H9 (cell line): Measurements from ENCODE around the gene SNED1. TPM values are rescaled to one million over a fixed set of nuclear protein-coding genes. Genes with fewer than 3 reads are reported as not detected.

ENCODE experiments used
- DNase-seq: peaks from one replicate; pipeline ENCODE4 v3.0.0-alpha.2; 2017
- H2AFZ ChIP-seq: one replicate; pipeline ENCODE4 v1.6.1; 2013; ENCODE audit warnings: mild to moderate bottlenecking, low read length, control low read depth, moderate library complexity
- H2AK5ac ChIP-seq: 2 replicates; pipeline ENCODE4 v1.6.1; 2013; ENCODE audit warnings: low read length, control low read depth, mixed read lengths; ENCODE audit not compliant: insufficient read length
- H2BK120ac ChIP-seq: one replicate; pipeline ENCODE4 v1.6.1; 2013; ENCODE audit warnings: low read depth, mild to moderate bottlenecking, low read length, control low read depth, inconsistent platforms; ENCODE audit not compliant: poor library complexity, severe bottlenecking
- H2BK12ac ChIP-seq: 2 replicates; pipeline ENCODE4 v1.6.1; 2013; ENCODE audit warnings: low read length, control low read depth, mixed read lengths, low read depth; ENCODE audit not compliant: insufficient read length
- H2BK15ac ChIP-seq: 2 replicates; pipeline ENCODE4 v1.6.1; 2013; ENCODE audit warnings: low read depth, low read length, control low read depth
- H2BK20ac ChIP-seq: one replicate; pipeline ENCODE4 v1.6.1; 2013; ENCODE audit warnings: low read depth, mild to moderate bottlenecking, low read length, control low read depth, inconsistent platforms; ENCODE audit not compliant: poor library complexity, severe bottlenecking
- H2BK5ac ChIP-seq: 2 replicates; pipeline ENCODE4 v1.6.1; 2013; ENCODE audit warnings: low read length, control low read depth, mixed read lengths; ENCODE audit not compliant: insufficient read length
- H3K14ac ChIP-seq: 2 replicates; pipeline ENCODE4 v1.6.1; 2013; ENCODE audit warnings: low read length, control low read depth; ENCODE audit not compliant: insufficient read depth
- H3K18ac ChIP-seq: 2 replicates; pipeline ENCODE4 v1.6.1; 2013; ENCODE audit warnings: low read depth, mild to moderate bottlenecking, mixed read lengths, low read length, control low read depth; ENCODE audit not compliant: insufficient read length
- H3K23ac ChIP-seq: 2 replicates; pipeline ENCODE4 v1.6.1; 2013; ENCODE audit warnings: low read length, control low read depth, mixed read lengths, low read depth; ENCODE audit not compliant: insufficient read length
- H3K23me2 ChIP-seq: 2 replicates; pipeline ENCODE4 v1.6.1; 2013; ENCODE audit warnings: low read depth, mild to moderate bottlenecking, mixed read lengths, low read length, control low read depth; ENCODE audit not compliant: insufficient read length, poor library complexity, severe bottlenecking
- H3K27ac ChIP-seq: 2 replicates; pipeline ENCODE4 v1.5.1; 2013; ENCODE audit warnings: low read length, control low read depth, mixed read lengths, low read depth; ENCODE audit not compliant: insufficient read length
- H3K27me3 ChIP-seq: 2 replicates; pipeline ENCODE4 v1.6.1; 2013; ENCODE audit warnings: low read length, control low read depth, inconsistent platforms; ENCODE audit not compliant: insufficient read depth
- H3K4ac ChIP-seq: 2 replicates; pipeline ENCODE4 v1.6.1; 2013; ENCODE audit warnings: low read depth, mild to moderate bottlenecking, control low read depth, inconsistent platforms, low read length, moderate library complexity
- H3K4me1 ChIP-seq: 2 replicates; pipeline ENCODE4 v1.6.1; 2013; ENCODE audit warnings: low read length, control low read depth, inconsistent platforms; ENCODE audit not compliant: insufficient read depth
- H3K4me2 ChIP-seq: 2 replicates; pipeline ENCODE4 v1.6.1; 2013; ENCODE audit warnings: low read length, control low read depth, mixed read lengths; ENCODE audit not compliant: insufficient read length, insufficient read depth
- H3K56ac ChIP-seq: 2 replicates; pipeline ENCODE4 v1.6.1; 2013; ENCODE audit warnings: low read depth, mild to moderate bottlenecking, mixed read lengths, low read length, control low read depth; ENCODE audit not compliant: insufficient read length
- H3K79me1 ChIP-seq: 2 replicates; pipeline ENCODE4 v1.6.1; 2013; ENCODE audit warnings: low read depth, mild to moderate bottlenecking, moderate library complexity, low read length, control low read depth, inconsistent platforms; ENCODE audit not compliant: insufficient read depth, poor library complexity, severe bottlenecking
- H3K79me2 ChIP-seq: 2 replicates; pipeline ENCODE4 v1.6.1; 2013; ENCODE audit warnings: low read length, control low read depth, inconsistent platforms; ENCODE audit not compliant: insufficient read depth
- H3K9ac ChIP-seq: 2 replicates; pipeline ENCODE4 v1.6.1; 2013; ENCODE audit warnings: low read length, control low read depth, mixed read lengths; ENCODE audit not compliant: insufficient read length; ENCODE audit errors: extremely low read depth
- H3K9me3 ChIP-seq: one replicate; pipeline ENCODE4 v1.6.1; 2013; ENCODE audit warnings: low read depth, low read length, inconsistent platforms; ENCODE audit not compliant: control insufficient read depth
- H3T11ph ChIP-seq: one replicate; pipeline ENCODE4 v1.6.1; 2013; ENCODE audit warnings: mild to moderate bottlenecking, low read length, control low read depth, inconsistent platforms
- H4K20me1 ChIP-seq: one replicate; pipeline ENCODE4 v1.6.1; 2013; ENCODE audit not compliant: control insufficient read depth, insufficient read length, insufficient read depth
- H4K5ac ChIP-seq: 2 replicates; pipeline ENCODE4 v1.6.1; 2013; ENCODE audit warnings: low read depth, mild to moderate bottlenecking, mixed read lengths, low read length, control low read depth; ENCODE audit not compliant: insufficient read length
- H4K8ac ChIP-seq: replicated peaks from 2 replicates; pipeline ENCODE4 v1.6.1; 2013; ENCODE audit warnings: low read length, control low read depth, mixed read lengths, low read depth; ENCODE audit not compliant: insufficient read length
- H4K91ac ChIP-seq: 2 replicates; pipeline ENCODE4 v1.6.1; 2013; ENCODE audit warnings: low read depth, mild to moderate bottlenecking, moderate library complexity, mixed read lengths, low read length, control low read depth; ENCODE audit not compliant: insufficient read length
- H3K27ac Mint-ChIP-seq, 3 experiments: 2 replicates in 2 of 3; 3 replicates in 1 of 3; pipeline ENCODE4 v1.8.0; 2020 to 2021; ENCODE audit warnings: mixed read lengths in 3 of 3, mild to moderate bottlenecking in 1 of 3, moderate library complexity in 1 of 3
- H3K27me3 Mint-ChIP-seq: 2 replicates; pipeline ENCODE4 v1.8.0; 2021; ENCODE audit warnings: low read depth, mild to moderate bottlenecking, moderate library complexity, mixed read lengths
- H3K36me3 Mint-ChIP-seq, 3 experiments: 2 replicates in 2 of 3; 3 replicates in 1 of 3; pipeline ENCODE4 v1.8.0; 2020 to 2021; ENCODE audit warnings: low read depth in 3 of 3, mixed read lengths in 3 of 3; ENCODE audit not compliant: insufficient read depth in 1 of 3
- H3K4me1 Mint-ChIP-seq, 2 experiments: 2 replicates each; pipeline ENCODE4 v1.8.0; 2020; ENCODE audit warnings: mixed read lengths in 2 of 2
- H3K4me3 Mint-ChIP-seq, 2 experiments: 2 replicates in 1 of 2; 3 replicates in 1 of 2; pipeline ENCODE4 v1.8.0; 2020 to 2021; ENCODE audit warnings: mild to moderate bottlenecking in 2 of 2, mixed read lengths in 2 of 2, moderate library complexity in 1 of 2
- H3K9me3 Mint-ChIP-seq, 2 experiments: 2 replicates in 1 of 2; 3 replicates in 1 of 2; pipeline ENCODE4 v1.8.0; 2020; ENCODE audit warnings: mild to moderate bottlenecking in 2 of 2, mixed read lengths in 2 of 2, moderate library complexity in 1 of 2
- WGBS: extraction: QIAGEN DNeasy Blood & Tissue Kit; methylation state at CpG from one replicate; pipeline ENCODE4 v1.1.7; 2013; ENCODE audit warnings: missing lambda C conversion rate, low lambda C conversion rate, mixed read lengths; ENCODE audit not compliant: insufficient read length; ENCODE audit errors: extremely low coverage; 5-methylcytosine and 5-hydroxymethylcytosine counted together
- total RNA-seq: library from RNA; stranded (reverse); gene quantifications from 2 replicates; pipeline ENCODE4 v1.2.1, GENCODE V29; 2021
- TF ChIP-seq, protein P1 (sequence below): fragments of 200-600 bp; sonication (generic); conservative IDR thresholded peaks from 3 replicates; pipeline ENCODE4 v1.8.0; 2021; ENCODE audit warnings: antibody characterized with exemption, mild to moderate bottlenecking

Gene SNED1
- total RNA-seq, 1 experiment from 2014 or later = 2.5 TPM

DNA sequence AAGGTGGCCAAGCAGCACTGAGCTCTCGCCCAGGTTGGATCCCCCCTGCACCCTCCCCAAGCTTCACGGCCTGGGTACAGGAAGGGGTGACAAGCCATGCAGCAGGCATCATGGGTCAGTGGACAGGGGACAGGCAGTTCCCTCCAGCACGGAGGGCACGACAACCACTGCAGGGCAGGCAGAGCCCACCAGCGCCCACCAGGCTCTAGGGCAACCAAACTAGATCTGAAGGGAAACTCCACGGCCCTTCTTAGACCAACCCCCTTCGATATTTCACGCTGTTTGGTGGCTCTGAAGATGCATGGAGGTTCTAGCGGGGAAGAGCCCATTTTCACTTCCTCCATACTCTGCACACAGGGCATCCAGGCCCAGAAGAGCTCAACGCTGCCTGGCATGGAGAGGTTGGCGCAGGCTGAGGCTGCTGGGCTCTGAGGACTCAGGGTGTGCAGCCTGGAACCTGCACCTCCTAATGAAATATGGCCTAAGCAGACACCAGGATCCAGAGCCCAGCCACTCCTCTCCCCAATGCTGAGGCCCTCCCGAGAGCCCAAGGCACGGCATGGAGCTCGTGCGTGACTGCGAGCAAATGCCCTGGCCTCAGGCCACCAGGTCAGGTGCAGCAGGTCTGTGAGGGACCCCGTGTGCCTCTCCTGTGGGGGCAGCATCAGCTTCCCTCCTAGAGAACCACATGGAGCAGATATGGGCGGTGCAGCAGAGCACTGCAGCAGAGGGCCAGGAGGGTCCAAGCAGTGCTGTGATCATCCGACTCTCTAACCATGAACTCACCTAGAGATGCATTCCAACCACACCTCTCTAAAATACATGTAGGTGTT lies 112.4 kb downstream of the SNED1 start:
- no peak overlapping the region for H3K4ac ChIP-seq
- peaks cover 3 to 49% (median 37%) of the 10 kb centered on the region in 3 experiments; a peak in 6 of 7 replicates for H3K36me3 Mint-ChIP-seq
- no peaks in the 10 kb centered on the region for H3K4me1 Mint-ChIP-seq
- H2AK5ac ChIP-seq = no peak overlapping the region
- H3K27me3 ChIP-seq = no peaks in the 10 kb centered on the region
- no peak overlapping the region for H3K4me2 ChIP-seq
- no peak overlapping the region for H2AFZ ChIP-seq
- no peaks in the 10 kb centered on the region for H3K23me2 ChIP-seq
- no peak overlapping the region for H2BK5ac ChIP-seq
- no peaks in the 10 kb centered on the region for H4K20me1 ChIP-seq
- no peak overlapping the region for H4K5ac ChIP-seq
- no peaks in the 10 kb centered on the region for H3K79me1 ChIP-seq
- H3K18ac ChIP-seq = no peak overlapping the region
- DNase-seq = no peak
- H3K9me3 ChIP-seq = no peaks in the 10 kb centered on the region
- no peak overlapping the region for H3K9ac ChIP-seq
- TF ChIP-seq, protein P1, sequence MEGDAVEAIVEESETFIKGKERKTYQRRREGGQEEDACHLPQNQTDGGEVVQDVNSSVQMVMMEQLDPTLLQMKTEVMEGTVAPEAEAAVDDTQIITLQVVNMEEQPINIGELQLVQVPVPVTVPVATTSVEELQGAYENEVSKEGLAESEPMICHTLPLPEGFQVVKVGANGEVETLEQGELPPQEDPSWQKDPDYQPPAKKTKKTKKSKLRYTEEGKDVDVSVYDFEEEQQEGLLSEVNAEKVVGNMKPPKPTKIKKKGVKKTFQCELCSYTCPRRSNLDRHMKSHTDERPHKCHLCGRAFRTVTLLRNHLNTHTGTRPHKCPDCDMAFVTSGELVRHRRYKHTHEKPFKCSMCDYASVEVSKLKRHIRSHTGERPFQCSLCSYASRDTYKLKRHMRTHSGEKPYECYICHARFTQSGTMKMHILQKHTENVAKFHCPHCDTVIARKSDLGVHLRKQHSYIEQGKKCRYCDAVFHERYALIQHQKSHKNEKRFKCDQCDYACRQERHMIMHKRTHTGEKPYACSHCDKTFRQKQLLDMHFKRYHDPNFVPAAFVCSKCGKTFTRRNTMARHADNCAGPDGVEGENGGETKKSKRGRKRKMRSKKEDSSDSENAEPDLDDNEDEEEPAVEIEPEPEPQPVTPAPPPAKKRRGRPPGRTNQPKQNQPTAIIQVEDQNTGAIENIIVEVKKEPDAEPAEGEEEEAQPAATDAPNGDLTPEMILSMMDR = no peak
- H3K56ac ChIP-seq = no peak overlapping the region
- no peak overlapping the region for H2BK120ac ChIP-seq
- WGBS = no CpG with 5 or more reads among the region's 19 CpGs
- no peak overlapping the region for H3K4me3 Mint-ChIP-seq
- H3K14ac ChIP-seq = no peak overlapping the region
- H2BK20ac ChIP-seq = no peak overlapping the region
- H4K91ac ChIP-seq = no peak overlapping the region
- H4K8ac ChIP-seq = no peak overlapping the region
- no peak overlapping the region for H2BK15ac ChIP-seq
- no peaks in the 10 kb centered on the region for H3K79me2 ChIP-seq
- H3T11ph ChIP-seq = no peak overlapping the region
- no peak overlapping the region for H2BK12ac ChIP-seq
- no peak overlapping the region for H3K27ac Mint-ChIP-seq
- H3K23ac ChIP-seq = no peak overlapping the region
- H3K27ac ChIP-seq = no peak overlapping the region
- H3K27me3 Mint-ChIP-seq = no peaks in the 10 kb centered on the region
- H3K4me1 ChIP-seq = no peaks in the 10 kb centered on the region
- H3K9me3 Mint-ChIP-seq = no peaks in the 10 kb centered on the region
